Liver (tissue), 9 donors: ENCODE measurements around the gene CROCC2. TPM values are rescaled to one million over a fixed set of nuclear protein-coding genes. Genes with fewer than 3 reads are reported as not detected.

Experiments
- DNase-seq: peaks from one replicate; pipeline ENCODE4 v3.0.0-alpha.2; 2017; ENCODE audit warnings: low spot score
- H3K27ac ChIP-seq, 2 donors: one replicate each; pipeline ENCODE4 v1.7.0; 2013; ENCODE audit warnings: inconsistent platforms in 2 of 2, low read length in 2 of 2, control low read depth in 1 of 2, low read depth in 1 of 2, mild to moderate bottlenecking in 1 of 2
- H3K27me3 ChIP-seq, 4 donors: one replicate each; pipeline versions ENCODE4 v1.6.1 to v1.7.0; 2013; ENCODE audit warnings: low read length in 3 of 4, inconsistent platforms in 1 of 4, mild to moderate bottlenecking in 1 of 4, moderate library complexity in 1 of 4; ENCODE audit not compliant: control insufficient read depth in 4 of 4, insufficient read depth in 4 of 4
- H3K36me3 ChIP-seq, 4 donors: one replicate each; pipeline versions ENCODE4 v1.6.1 to v1.7.0; 2013; ENCODE audit warnings: low read length in 3 of 4, mild to moderate bottlenecking in 3 of 4, low read depth in 1 of 4, moderate library complexity in 1 of 4; ENCODE audit not compliant: control insufficient read depth in 4 of 4, insufficient read depth in 3 of 4
- H3K4me1 ChIP-seq, 4 donors: one replicate each; pipeline versions ENCODE4 v1.6.1 to v1.7.0; 2013; ENCODE audit warnings: low read length in 3 of 4, mild to moderate bottlenecking in 3 of 4, moderate library complexity in 1 of 4; ENCODE audit not compliant: control insufficient read depth in 4 of 4, insufficient read depth in 4 of 4
- H3K4me3 ChIP-seq, 3 donors: one replicate each; pipeline versions ENCODE4 v1.6.1 to v1.7.0; 2013; ENCODE audit warnings: low read length in 3 of 3, control low read depth in 1 of 3, low read depth in 1 of 3, mild to moderate bottlenecking in 1 of 3
- H3K9ac ChIP-seq, 2 donors: one replicate each; pipeline ENCODE4 v1.7.0; 2013; ENCODE audit warnings: low read length in 2 of 2, mild to moderate bottlenecking in 2 of 2, moderate library complexity in 2 of 2, control low read depth in 1 of 2, low read depth in 1 of 2
- H3K9me3 ChIP-seq, 4 donors: one replicate each; pipeline versions ENCODE4 v1.6.1 to v1.7.0; 2013; ENCODE audit warnings: low read length in 3 of 4; ENCODE audit not compliant: control insufficient read depth in 4 of 4
- ATF3 ChIP-seq: IDR thresholded peaks from 2 replicates; pipeline ENCODE4 v1.6.1; 2016; ENCODE audit warnings: antibody characterized with exemption
- CTCF ChIP-seq: fragments of 150-350 bp; IDR thresholded peaks from 2 replicates; pipeline ENCODE4 v1.5.1; 2017; ENCODE audit warnings: improper control_type of control experiment, low read depth, low read length; ENCODE audit not compliant: missing input control
- EGR1 ChIP-seq, 2 donors: IDR thresholded peaks; 2 replicates each; pipeline ENCODE4 v1.6.1; 2016 to 2018; ENCODE audit warnings: antibody characterized with exemption in 2 of 2, low read depth in 2 of 2
- FOXA1 ChIP-seq: IDR thresholded peaks from 2 replicates; pipeline ENCODE4 v1.6.1; 2016; ENCODE audit warnings: antibody characterized with exemption
- FOXA2 ChIP-seq: IDR thresholded peaks from 2 replicates; pipeline ENCODE4 v1.6.1; 2016; ENCODE audit warnings: antibody characterized with exemption
- GABPA ChIP-seq, 2 donors: IDR thresholded peaks in 1 of 2; conservative IDR thresholded peaks in 1 of 2; 2 replicates each; pipeline ENCODE4 v1.6.1; 2016; ENCODE audit warnings: antibody characterized with exemption in 2 of 2, mild to moderate bottlenecking in 1 of 2, moderate library complexity in 1 of 2
- HNF4A ChIP-seq, 2 donors: conservative IDR thresholded peaks; 2 replicates each; pipeline ENCODE4 v1.6.1; 2016; ENCODE audit warnings: antibody characterized with exemption in 2 of 2, mild to moderate bottlenecking in 2 of 2
- HNF4G ChIP-seq: IDR thresholded peaks from 2 replicates; pipeline ENCODE4 v1.6.1; 2016; ENCODE audit warnings: antibody characterized with exemption
- JUND ChIP-seq, 2 donors: IDR thresholded peaks; 2 replicates each; pipeline ENCODE4 v1.6.1; 2016; ENCODE audit warnings: antibody characterized with exemption in 2 of 2
- MAX ChIP-seq: IDR thresholded peaks from 2 replicates; pipeline ENCODE4 v1.6.1; 2016; ENCODE audit warnings: antibody characterized with exemption
- NR2F2 ChIP-seq: IDR thresholded peaks from 2 replicates; pipeline ENCODE4 v1.6.1; 2016; ENCODE audit warnings: antibody characterized with exemption
- RAD21 ChIP-seq, 2 donors: IDR thresholded peaks; 2 replicates each; pipeline ENCODE4 v1.6.1; 2016; ENCODE audit warnings: antibody characterized with exemption in 2 of 2, mild to moderate bottlenecking in 2 of 2
- REST ChIP-seq: IDR thresholded peaks from 2 replicates; pipeline ENCODE4 v1.6.1; 2016; ENCODE audit warnings: antibody characterized with exemption, mild to moderate bottlenecking
- RXRA ChIP-seq, 2 donors: IDR thresholded peaks; 2 replicates each; pipeline ENCODE4 v1.6.1; 2017 to 2018; ENCODE audit warnings: antibody characterized with exemption in 2 of 2, mild to moderate bottlenecking in 1 of 2
- SP1 ChIP-seq: IDR thresholded peaks from 2 replicates; pipeline ENCODE4 v1.6.1; 2018; ENCODE audit warnings: antibody characterized with exemption, mild to moderate bottlenecking
- TAF1 ChIP-seq: conservative IDR thresholded peaks from 2 replicates; pipeline ENCODE4 v1.6.1; 2016; ENCODE audit warnings: antibody characterized with exemption, mild to moderate bottlenecking
- YY1 ChIP-seq: IDR thresholded peaks from 2 replicates; pipeline ENCODE4 v1.6.1; 2016; ENCODE audit warnings: antibody characterized with exemption, mild to moderate bottlenecking
- ZBTB33 ChIP-seq: IDR thresholded peaks from 2 replicates; pipeline ENCODE4 v1.6.1; 2016; ENCODE audit warnings: antibody characterized with exemption
- WGBS: extraction: QIAGEN DNeasy Blood & Tissue Kit; methylation state at CpG from one replicate; pipeline ENCODE4 v1.1.7; 2013; 5-methylcytosine and 5-hydroxymethylcytosine counted together
- polyA plus RNA-seq, 2 donors: library from polyadenylated mRNA; stranded (reverse) in 1 of 2; unstranded in 1 of 2; fragments of 200-250 nt in 1 of 2; fragments of >200 nt in 1 of 2; fragmentation: Nextera tagmentation in 1 of 2; extraction: Ambion mirVana in 1 of 2; gene quantifications; one replicate each; pipeline versions ENCODE4 v1.2.1 to v1.2.3, GENCODE V29; 2013 to 2015
- total RNA-seq, 2 donors: library from RNA; depleted of rRNA; stranded (reverse); fragments of >200 nt; gene quantifications; one replicate each; pipeline ENCODE4 v1.2.3, GENCODE V29; 2014
- donor health status: healthy.
- donor health status: healthy.
- donor health status: healthy.
- donor health status: healthy.
- donor health status: healthy.

CROCC2 gene
- total and polyA plus RNA-seq, 4 donors = under 0.01 to 0.13 (median 0.05) TPM

GRCh38 chr2:240917684-240918257 lies 11.6 kb downstream of the CROCC2 start:
- H3K27me3 ChIP-seq = no peaks in the 10 kb centered on the region
- H3K4me3 ChIP-seq = no peak overlapping the region
- TF ChIP-seq MAX = no peak
- no peak for TF ChIP-seq EGR1 (IDR thresholded peaks at IDR 0.05; ENCODE audit: low read depth in 2 of 2)
- no peak for TF ChIP-seq NR2F2
- no peak for TF ChIP-seq HNF4A (conservative IDR thresholded peaks at IDR 0.05)
- no peak for TF ChIP-seq FOXA1
- TF ChIP-seq TAF1 = no peak
- no peak for TF ChIP-seq RXRA (IDR thresholded peaks at IDR 0.05)
- TF ChIP-seq ZBTB33 = no peak
- TF ChIP-seq GABPA (IDR thresholded peaks at IDR 0.05 in 1 of 2, conservative IDR thresholded peaks at IDR 0.05 in 1 of 2) = no peak
- no peak for TF ChIP-seq JUND (IDR thresholded peaks at IDR 0.05)
- TF ChIP-seq RAD21 (IDR thresholded peaks at IDR 0.05) = no peak
- TF ChIP-seq YY1 = no peak
- no peak for TF ChIP-seq FOXA2
- TF ChIP-seq REST = no peak
- TF ChIP-seq HNF4G = no peak
- TF ChIP-seq CTCF = no peak
- TF ChIP-seq SP1 = no peak
- no peak for TF ChIP-seq ATF3
- WGBS = 92% methylated on average over 10 of the region's 10 CpGs
- no peak overlapping the region for H3K27ac ChIP-seq
- peaks cover 0 to 8% (median 3%) of the 10 kb centered on the region in 4 donors for H3K4me1 ChIP-seq
- no peak overlapping the region for H3K9ac ChIP-seq
- DNase-seq = no peak
- no peaks in the 10 kb centered on the region for H3K9me3 ChIP-seq
- H3K36me3 ChIP-seq = no peaks in the 10 kb centered on the region
